GM04503 (cell line): ENCODE results near the gene AGK.
"Not testable (repeated sequence)": the region's sequence is repeated elsewhere in the genome, so short reads cannot be mapped to it uniquely, and the experiment has no call there.

Source experiments
- DNase-seq: peaks from one replicate; pipeline ENCODE4 v3.0.0-alpha.2; 2012; ENCODE audit warnings: low read depth

The AGK gene

DNA sequence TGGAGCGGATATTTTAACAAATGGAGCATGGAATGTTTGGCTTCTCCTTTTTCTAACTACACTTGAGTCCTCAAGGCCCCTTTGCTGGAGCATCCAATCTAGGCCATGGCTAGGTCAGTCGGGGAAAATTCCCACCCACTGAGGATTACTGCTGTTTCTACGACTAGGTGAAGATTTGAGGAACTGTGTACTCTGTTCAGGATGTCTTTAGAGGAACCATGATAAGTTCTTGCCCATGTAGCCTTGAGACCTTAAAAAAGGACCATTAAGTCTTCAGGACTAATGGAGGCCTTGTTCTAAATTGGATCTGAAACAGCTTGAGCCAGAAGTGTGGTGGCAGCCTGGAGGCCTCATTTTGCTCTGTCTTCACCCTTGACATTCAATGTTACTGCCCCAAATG is 6.2 kb downstream of the AGK start:
- no peak for DNase-seq

DNA sequence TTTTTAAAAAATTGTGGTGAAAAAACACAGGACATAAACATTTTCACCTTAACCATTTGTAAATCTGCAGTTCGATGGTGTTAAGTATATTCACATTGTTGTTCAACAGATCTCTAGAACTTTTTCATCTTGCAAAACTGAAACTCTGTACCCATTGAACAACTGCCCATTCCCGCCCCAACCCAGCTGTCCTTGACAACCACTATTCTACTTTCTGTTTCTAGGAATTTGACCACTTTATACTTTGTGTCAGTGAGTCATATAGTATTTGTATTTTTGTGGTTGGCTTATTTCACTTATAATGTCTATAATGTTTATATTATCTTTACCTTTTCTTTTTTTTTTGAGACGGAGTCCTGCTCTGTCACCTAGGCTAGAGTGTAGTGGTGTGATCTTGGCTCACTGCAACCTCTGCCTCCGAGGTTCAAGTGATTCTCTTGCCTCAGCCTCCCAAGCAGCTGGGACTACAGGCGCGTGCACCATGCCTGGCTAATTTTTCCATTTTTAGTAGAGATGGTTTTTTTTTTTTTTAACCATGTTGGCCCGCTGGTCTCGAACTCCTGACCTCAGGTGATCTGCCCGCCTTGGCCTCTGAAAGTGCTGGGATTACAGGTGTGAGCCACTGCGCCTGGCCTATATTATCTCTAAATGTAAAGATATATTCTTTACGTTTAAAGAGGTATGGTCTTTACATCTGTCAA is 6.8 kb downstream of the AGK start:
- not testable (repeated sequence) for DNase-seq

DNA sequence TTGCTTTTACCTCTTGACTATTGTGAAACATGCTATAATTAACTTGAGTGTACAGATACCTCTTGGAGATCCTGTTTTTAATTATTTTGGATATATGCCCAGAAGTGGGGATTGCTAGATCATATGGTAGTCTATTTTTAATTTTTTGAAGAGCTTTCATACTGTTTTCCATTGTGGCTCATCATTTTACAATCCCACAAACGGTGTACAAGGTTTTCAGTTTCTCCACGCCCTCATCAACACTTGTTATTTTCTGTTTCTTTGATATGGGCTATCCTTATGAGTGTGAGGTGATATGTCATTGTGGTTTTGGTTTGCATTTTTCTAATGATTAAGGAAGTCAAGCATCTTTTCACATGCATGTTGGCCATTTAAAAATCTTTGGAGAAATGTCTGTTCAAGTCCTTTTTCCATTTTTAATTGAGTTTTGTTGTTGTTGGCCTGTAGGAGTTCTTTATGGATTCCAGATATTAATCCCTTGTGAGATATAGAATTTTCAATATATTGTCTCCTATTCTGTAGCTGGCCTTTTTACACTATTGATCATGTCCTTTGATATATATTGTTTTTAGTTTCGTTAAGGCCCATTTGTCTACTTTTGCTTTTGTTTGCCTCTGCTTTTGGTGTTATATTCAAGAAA is 7.5 kb downstream of the AGK start:
- DNase-seq, result no peak

DNA sequence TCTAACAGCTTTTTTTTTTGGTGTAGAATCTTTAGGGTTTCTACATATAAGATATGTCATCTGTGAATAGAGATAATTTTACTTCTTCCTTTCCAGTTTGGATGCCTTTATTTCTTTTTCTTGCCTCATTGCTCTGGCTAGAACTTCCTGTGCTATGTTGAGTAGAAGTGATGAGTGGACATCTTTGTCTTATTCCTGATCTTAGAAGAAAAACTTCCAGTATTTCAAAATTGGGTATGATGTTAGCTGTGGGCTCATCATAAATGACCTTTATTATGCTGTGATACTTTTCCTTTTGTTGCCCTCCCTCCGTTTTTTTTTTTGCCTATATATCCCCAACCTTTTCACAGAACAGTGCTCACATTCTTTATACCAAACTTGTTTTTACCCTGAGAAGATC is 8.8 kb downstream of the AGK start:
- no peak for DNase-seq

DNA sequence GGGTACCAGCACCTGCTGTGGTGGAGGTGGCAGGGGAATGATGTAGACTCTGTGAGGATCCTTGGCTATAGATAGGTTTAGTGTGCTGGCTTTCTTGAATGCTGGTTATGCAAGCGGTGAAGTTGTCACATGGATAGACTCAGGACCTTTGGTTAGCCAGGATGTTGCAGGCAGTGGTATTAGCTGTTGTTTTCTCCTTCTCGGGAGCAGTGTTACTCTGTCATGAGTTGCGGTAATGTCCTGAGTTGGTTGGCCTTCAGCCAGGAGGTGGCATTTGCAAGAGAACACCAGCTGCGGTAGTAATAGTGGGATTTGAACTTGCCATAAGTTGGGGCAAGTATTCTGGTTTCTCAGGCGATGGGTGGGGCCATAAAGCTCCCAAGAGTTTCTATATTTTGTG is 10.8 kb downstream of the AGK start:
- no peak for DNase-seq

DNA sequence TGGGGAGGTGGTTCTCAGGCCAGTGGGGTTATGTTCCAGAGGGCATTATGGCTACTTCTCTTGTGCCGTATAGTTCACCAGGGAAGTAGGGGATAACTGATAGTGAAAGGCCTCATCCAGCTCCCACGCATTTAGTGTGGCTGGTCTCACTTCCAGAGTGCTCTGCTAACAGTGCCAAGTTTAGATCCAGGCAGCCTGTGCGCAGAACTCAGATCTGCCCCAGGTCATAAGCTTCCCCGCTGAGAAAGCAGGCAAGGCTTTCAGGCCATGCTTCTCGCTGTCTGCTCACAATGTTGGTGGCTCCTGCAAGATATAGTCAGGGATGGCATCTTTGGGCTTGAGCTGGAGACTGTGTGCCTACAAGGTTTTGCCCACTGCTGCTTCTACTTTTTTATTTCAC is 11.3 kb downstream of the AGK start:
- no peak for DNase-seq

DNA sequence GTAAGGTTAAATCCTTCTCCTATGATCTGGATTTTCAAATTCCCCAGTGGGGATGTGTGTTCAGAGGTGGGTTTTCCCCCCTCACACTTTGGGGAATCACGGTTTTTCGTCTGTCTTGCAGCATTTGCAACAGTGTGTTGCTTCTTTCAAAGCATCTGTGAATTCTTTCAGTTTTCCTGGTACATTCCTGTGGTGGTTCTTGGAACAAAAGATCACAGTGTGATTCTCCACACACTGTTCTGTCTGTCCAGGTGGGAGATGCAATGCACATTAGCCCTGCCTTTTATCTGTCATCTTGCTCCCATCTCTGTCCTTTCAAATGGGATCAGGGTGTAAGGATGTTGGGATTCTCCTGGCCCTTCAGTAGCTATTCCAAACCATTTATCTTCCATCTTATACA is 11.8 kb downstream of the AGK start:
- no peak for DNase-seq

DNA sequence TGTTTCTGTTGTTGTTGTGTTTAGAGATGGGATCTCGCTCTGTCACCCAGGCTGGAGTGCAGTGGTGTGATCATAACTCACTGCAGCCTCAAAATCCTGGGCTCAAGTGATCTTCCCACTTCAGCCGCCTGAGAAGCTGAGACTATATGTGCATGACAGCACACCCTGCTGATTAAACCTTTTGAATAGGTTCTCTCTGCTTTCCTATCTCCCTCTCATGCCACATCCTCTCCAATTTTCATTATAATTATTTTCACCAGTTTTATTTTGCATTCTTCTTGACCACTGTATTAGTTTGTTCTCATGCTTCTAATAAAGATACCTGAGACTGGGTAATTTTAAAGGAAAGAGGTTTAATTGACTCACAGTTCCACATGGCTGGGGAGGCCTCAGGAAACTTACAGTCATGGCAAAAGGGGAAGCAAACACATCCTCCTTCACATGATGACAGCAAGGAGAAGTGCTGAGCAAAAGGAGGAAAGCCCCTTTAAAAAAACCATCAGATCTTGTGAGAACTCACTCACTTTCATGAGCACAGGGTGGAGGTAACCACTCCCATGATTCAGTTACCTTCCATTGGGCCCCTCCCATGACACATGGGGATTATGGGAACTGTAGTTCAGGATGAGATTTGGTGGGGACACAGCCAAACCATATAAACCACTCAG is 12.9 kb downstream of the AGK start:
- no peak for DNase-seq

DNA sequence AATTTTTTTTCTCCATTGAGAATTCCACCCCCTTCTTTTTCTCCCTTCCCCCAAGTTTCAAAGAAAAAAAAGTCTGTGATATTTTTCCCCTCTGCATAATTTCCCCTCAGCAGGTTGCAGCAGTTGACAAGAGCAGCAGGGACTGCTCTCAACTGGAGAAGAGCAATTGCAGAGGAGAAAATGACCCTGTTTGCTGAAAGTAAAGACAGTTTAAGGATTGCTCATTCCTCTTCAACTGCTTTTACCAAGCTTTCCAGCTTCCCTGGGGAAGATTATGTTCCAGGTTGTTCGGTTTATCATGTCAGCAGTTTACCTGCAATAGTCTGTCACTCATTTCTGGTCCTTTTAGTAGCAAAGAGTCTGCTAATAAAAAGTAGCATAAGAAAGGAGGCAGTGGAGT is 16.2 kb downstream of the AGK start:
- DNase-seq, result no peak

DNA sequence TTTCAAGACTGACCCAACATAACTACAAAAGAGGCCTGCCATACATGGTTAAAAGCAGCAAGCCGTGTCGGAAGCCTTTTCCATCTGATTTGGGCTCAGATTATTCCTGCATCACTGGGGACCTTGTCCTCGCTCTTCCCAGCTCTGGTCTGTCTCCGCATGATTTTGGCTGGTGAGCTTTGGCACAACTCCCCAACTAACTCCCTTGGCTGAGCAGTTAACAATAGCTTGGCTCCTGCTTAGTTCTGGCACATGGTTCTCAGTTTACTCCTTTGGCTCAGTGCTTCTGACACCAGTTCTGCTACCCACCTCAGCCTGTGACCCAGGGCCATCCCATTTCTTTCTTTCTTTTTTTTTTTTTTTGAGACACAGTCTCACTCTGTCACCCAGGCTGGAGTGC is 17.0 kb downstream of the AGK start:
- DNase-seq, result no peak

DNA sequence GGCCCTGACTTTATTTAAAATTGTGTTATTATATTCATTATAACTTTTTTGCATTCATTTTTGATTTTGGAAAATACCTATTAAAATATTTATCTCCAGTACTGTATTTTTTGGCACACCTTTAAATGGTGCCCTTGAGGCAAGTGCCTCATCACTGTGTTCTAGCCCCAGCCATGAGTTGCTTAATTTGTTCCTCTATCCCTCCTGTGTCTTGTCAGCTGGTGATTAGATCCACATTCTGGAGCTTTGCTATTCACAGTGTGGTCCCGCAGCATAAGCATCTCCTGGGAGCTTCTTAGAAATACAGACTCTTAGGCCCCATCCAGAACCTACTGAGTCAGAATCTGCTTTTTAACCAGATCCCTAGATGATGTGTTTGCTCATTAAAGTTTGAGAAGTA is 19.8 kb downstream of the AGK start:
- no peak for DNase-seq

DNA sequence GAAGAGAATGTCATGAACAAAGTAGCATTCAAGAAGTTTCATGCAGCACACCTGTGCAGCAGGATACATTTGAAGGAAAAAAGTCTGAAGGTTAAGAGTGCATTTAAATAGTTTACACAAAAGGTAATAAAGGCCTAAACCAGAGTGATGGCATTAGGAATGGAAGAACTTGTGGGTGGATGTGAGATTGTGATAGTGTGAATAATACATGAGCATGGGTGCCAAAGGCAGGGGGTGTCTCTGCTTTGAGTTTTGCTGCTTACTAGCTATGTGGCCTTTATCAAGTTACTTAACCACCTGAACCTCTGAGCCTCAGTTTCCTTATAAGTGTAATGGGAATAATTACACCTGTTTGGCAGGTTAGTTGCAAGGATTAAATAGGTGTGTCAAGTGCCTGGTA is 21.0 kb downstream of the AGK start:
- DNase-seq, result no peak

DNA sequence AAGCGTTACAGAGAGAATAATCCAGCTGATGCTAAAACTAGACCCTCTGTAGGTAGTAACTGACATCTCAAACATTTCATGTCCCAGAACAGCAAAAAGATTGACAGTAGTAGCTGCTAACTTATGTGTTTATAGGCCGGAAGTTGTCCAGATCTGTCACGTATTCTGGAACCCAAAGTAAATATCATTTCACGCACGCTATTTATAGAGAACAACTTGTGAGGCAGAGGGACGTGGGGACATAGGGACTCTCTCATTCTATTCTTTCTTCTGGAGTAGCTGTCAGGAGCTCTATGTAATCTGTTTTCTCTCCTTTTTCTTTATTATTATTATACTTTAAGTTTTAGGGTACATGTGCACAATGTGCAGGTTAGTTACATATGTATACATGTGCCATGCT is 22.3 kb downstream of the AGK start:
- no peak for DNase-seq

DNA sequence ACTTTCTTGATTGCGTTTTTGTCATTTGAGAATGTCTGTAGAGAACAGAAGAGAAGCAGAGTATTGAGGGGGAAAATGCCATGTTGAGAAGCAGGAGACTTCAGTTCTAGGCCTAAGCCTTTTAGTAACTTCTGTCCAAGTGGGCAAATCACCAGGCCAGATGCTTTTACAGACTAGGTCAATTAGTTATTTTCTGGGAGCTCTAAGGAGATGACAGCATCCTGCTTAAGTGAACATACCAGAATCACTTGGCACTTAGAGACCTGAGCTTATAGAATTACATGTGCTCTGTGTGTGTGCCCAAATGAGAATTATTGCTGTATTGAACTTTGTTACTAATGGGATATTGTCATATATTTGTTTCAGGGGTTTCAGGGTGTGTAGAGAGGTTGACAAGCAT is 24.0 kb downstream of the AGK start:
- DNase-seq, result no peak

DNA sequence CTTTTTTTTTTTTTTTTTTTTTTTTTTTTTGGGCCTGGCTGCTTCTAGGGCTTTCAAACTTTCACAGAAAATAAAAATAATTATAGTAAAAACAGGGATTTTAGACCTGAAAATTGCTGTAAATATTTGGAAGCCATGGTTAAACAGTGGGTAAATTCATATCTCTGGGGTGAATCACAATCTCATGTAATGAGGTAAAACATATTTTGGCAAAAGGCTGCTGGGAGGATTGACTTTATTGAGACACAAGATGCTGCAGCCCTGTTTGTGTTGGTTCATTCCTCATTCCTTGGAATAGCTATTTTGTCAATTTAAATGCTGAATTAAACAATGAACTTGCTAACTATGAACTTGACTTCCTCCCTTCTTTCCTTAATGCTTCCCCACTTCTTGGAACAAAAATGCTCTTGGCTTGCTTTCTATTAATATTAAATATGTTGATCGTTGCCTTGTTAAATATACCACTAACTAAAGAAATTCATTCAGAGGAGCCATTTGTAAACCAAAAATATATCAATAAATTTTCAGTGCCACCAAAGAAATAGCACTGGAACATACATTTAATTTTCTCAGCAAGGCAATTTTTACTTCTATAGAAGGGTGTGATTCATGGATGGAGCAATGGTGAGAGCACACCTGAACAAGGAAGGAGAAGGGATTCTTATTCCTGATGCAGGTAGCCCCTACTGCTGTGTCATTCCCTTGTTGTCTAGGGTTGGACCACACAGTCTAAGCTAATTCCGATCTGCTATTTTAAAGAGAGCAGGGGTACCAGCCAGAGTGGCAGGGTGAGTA is 24.6 kb downstream of the AGK start:
- no peak for DNase-seq

DNA sequence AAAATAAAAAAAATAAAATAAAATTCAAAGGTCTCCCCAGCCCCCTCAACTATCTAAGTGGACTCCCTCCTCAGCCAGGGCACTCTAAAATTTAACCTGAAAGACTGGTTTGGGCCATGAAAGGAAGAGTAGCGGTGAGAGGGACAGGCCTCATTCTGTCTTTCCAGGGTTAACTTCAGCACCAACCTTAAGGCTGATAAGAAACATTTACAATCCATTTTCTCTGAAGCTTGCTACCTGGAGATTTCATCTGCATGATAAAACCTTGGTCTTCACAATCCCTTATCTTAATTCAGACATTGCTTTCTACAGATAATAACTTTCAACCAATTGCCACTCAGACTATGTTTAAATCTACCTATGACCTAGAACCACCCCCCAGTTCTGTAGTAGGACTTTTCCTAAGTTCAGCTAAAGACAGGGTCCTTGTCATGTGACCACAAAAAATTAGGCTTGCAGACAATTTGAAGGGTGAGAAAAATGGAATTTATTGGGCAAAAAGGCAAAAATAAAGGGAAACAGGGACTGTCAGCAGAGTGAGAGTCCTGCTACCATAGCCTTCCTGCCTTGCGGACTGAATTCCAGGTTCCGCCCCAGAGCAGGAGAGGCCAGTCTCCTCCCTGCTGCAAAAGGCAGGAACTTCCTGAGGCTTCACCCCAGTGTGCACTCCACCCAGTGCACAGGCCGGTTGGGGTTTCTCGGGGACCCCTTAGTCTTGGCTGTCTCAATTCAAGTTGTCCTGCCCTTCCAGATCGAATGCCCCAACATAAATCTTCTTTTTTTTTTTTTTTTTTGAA is 26.0 kb downstream of the AGK start:
- no peak for DNase-seq

DNA sequence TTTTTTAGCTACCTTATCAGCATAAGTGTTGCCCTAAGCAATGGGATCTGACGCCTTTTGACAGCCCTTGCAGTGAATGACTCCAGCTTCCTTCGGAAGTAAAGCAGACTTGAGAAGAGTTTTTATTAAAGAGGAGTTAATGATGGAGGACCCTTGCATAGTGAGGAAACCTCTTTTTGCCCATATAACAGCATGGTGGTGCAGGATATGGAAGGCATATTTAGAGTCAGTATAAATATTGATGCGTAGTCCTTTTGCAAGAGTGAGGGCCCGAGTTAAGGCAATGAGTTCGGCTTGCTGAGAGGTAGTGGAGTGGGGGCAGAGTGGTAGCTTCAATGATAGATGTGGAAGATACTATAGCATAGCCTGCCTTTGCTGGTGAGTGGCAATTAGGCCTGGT is 28.7 kb downstream of the AGK start:
- not testable (repeated sequence) for DNase-seq

DNA sequence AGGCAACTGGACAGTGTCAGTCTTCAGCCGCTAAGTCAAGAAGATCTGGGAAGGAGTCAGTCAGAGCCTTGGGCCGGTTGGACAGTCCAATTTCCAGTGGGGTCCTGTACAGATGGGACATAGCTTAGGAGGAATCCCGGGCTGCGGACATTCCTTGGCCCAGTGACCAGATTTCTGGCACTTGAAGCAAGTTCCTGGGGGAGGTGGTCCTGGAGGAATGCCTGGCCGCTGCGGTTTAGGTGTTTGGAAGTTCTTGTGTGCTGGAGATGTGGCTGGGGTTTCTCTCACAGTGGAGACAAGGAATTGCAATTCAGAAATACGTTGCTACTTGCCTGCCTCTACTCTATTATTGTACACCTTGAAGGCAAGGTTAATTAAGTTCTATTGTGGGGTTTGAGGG is 30.9 kb downstream of the AGK start:
- not testable (repeated sequence) for DNase-seq

DNA sequence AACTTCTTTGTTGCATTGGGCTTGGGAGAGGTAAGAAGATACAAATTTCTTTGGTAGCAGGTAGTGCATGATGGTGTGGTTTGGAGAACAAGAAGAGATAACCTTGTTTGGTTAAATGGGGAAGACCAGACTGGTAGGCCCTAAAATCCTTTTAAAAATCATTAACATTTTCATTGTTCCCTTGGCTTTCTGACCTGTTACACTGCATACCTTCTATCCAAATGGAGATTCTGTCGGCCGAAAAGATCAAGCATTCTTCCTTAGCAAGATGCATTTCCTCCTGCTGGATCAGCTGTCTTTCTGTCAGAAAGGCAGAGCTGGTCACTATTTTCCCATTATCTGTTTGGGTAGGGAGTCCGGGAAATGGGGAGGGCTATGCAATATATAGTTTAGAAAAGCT is 33.7 kb downstream of the AGK start:
- no peak for DNase-seq

DNA sequence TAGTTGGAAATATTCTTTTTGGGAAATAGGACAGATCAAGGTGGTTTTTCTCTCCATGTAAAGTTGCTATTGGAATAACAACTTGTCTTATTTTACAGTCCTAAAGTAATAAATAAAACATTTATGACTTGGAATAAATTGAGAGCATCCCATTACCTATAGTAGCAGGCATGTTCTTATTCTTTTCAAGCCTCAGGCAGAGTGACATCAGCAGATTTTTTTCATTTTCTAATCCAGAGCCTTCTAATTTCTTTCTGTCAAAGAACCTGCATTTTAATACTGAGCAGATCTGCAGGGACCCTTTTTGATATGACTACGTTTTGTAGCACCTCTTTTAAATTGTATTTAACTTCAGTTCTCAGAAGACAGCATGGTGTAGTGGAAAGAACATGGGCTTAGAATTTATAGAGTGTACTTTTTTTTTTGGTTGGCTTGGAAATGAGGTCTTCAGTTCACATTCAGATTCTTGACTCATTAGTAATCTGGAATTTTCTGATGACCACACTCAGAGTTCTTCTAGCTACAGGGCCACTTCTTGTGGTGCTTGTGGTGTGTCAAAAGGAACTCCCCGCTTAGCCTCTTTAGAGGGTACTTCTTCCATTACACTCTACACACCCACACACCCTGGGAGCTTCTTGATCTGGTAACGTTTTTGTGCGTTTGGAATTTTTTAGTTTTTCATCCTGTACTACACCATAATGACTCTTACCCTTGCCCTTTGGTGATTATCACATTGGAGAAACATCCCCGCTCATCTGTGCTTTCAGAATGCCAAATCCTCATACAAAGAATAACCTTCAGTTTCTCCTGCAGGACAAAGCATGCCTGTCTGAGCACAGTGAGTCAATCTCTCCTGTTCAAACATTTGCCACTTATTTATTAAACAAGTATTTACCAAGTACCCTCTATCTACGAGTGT is 34.6 kb downstream of the AGK start:
- DNase-seq, result peak; percentile 79

DNA sequence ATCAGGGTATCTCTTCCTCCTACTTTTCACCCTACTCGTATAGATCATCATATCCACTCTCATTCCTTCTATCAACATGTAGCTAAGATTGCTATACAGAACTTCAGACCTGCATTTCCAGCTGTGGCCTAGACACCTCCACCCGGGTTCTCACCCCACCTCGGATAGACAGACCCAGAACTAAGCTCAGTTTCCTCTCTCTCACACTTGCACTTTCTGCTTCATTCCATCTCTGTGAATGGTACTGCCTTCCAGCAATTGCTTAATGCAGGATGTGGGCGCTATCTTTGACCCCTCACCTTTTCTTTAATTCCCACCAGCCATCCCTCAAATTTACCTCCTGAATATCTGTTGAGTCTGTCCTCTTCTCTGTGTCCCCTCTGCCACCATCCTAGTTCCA is 35.7 kb downstream of the AGK start:
- DNase-seq, result no peak
